ENCODE measurements around the gene EYA3.

EYA3 gene

GRCh38 chr1:27940870-27941560 is 147.4 kb downstream of the EYA3 start:
- no peak for DNase-seq
- Histone ChIP-seq H3K27me3 (ENCODE audit: insufficient read depth, low read length, poor library complexity) (no peaks in the 10 kb centered on the region), H2BK120ac (ENCODE audit: low read depth, low read length) (no peak overlapping the region), H3K56ac (ENCODE audit: low read length) (no peak overlapping the region), H4K5ac (ENCODE audit: low read length) (no peak overlapping the region), H4K8ac (ENCODE audit: low read depth, low read length) (no peak overlapping the region), H3K23ac (ENCODE audit: low read length) (no peak overlapping the region), H3K27ac (ENCODE audit: low read depth, low read length) (no peak overlapping the region), H2BK5ac (ENCODE audit: low read length) (no peak overlapping the region), H3K4ac (ENCODE audit: low read depth, low read length) (no peak overlapping the region), H3K4me2 (ENCODE audit: low read length) (no peak overlapping the region), H3K79me2 (ENCODE audit: control insufficient read depth, insufficient read depth, low read length) (no peaks in the 10 kb centered on the region), H2BK15ac (replicated peaks; ENCODE audit: low read depth) (no peak overlapping the region), H2AK5ac (ENCODE audit: low read length) (no peak overlapping the region), H3K79me1 (ENCODE audit: low read length) (no peaks in the 10 kb centered on the region), H3K18ac (ENCODE audit: low read length) (no peak overlapping the region), H3K4me3 (ENCODE audit: low read length) (no peak overlapping the region), H3K36me3 (ENCODE audit: control insufficient read depth, insufficient read depth, low read length) (no peaks in the 10 kb centered on the region), H3K4me1 (ENCODE audit: control insufficient read depth, low read depth, low read length) (peaks cover 2% of the 10 kb centered on the region), H3K9ac (ENCODE audit: low read length) (no peak overlapping the region)
- no CpG with 5 or more reads among the region's 9 CpGs for WGBS (ENCODE audit: extremely low coverage, insufficient coverage, low lambda C conversion rate)

GRCh38 chr1:27940297-27940696 is 148.1 kb downstream of the EYA3 start:
- Histone ChIP-seq H3K79me2 (ENCODE audit: control insufficient read depth, insufficient read depth, low read length) (no peaks in the 10 kb centered on the region), H3K23ac (ENCODE audit: low read length) (no peak overlapping the region), H3K27ac (ENCODE audit: low read depth, low read length) (no peak overlapping the region), H4K5ac (ENCODE audit: low read length) (no peak overlapping the region), H3K79me1 (ENCODE audit: low read length) (no peaks in the 10 kb centered on the region), H3K27me3 (ENCODE audit: insufficient read depth, low read length, poor library complexity) (no peaks in the 10 kb centered on the region), H2BK5ac (ENCODE audit: low read length) (no peak overlapping the region), H3K4ac (ENCODE audit: low read depth, low read length) (no peak overlapping the region), H3K56ac (ENCODE audit: low read length) (peak overlapping the region; percentile 25), H3K18ac (ENCODE audit: low read length) (no peak overlapping the region), H3K36me3 (ENCODE audit: control insufficient read depth, insufficient read depth, low read length) (no peaks in the 10 kb centered on the region), H3K4me2 (ENCODE audit: low read length) (no peak overlapping the region), H3K4me1 (ENCODE audit: control insufficient read depth, low read depth, low read length) (peaks cover 6% of the 10 kb centered on the region), H2BK120ac (ENCODE audit: low read depth, low read length) (no peak overlapping the region), H4K8ac (ENCODE audit: low read depth, low read length) (no peak overlapping the region), H2AK5ac (ENCODE audit: low read length) (no peak overlapping the region), H3K4me3 (ENCODE audit: low read length) (no peak overlapping the region), H2BK15ac (replicated peaks; ENCODE audit: low read depth) (no peak overlapping the region), H3K9ac (ENCODE audit: low read length) (no peak overlapping the region)
- no CpG with 5 or more reads among the region's 6 CpGs for WGBS (ENCODE audit: extremely low coverage, insufficient coverage, low lambda C conversion rate)
- peak; percentile 42 for DNase-seq

- Histone ChIP-seq H3K23ac (ENCODE audit: low read length) (no peak overlapping the region), H4K5ac (ENCODE audit: low read length) (no peak overlapping the region), H3K27me3 (ENCODE audit: insufficient read depth, low read length, poor library complexity) (no peaks in the 10 kb centered on the region), H3K9ac (ENCODE audit: low read length) (no peak overlapping the region), H3K4ac (ENCODE audit: low read depth, low read length) (no peak overlapping the region), H3K36me3 (ENCODE audit: control insufficient read depth, insufficient read depth, low read length) (no peaks in the 10 kb centered on the region), H3K4me1 (ENCODE audit: control insufficient read depth, low read depth, low read length) (peaks cover 8% of the 10 kb centered on the region), H2BK120ac (ENCODE audit: low read depth, low read length) (no peak overlapping the region), H3K56ac (ENCODE audit: low read length) (no peak overlapping the region), H3K4me3 (ENCODE audit: low read length) (no peak overlapping the region), H3K27ac (ENCODE audit: low read depth, low read length) (no peak overlapping the region), H4K8ac (ENCODE audit: low read depth, low read length) (no peak overlapping the region), H2BK5ac (ENCODE audit: low read length) (no peak overlapping the region), H3K4me2 (ENCODE audit: low read length) (no peak overlapping the region), H3K18ac (ENCODE audit: low read length) (no peak overlapping the region), H2BK15ac (replicated peaks; ENCODE audit: low read depth) (no peak overlapping the region), H2AK5ac (ENCODE audit: low read length) (no peak overlapping the region), H3K79me2 (ENCODE audit: control insufficient read depth, insufficient read depth, low read length) (no peaks in the 10 kb centered on the region), H3K79me1 (ENCODE audit: low read length) (no peaks in the 10 kb centered on the region)
- WGBS (ENCODE audit: extremely low coverage, insufficient coverage, low lambda C conversion rate): no CpG with 5 or more reads among the region's 4 CpGs
- DNase-seq: no peak
Observed at GRCh38 chr1:27938488-27938887, 149.9 kb downstream of the EYA3 start.

GRCh38 chr1:27937524-27937836 is 150.9 kb downstream of the EYA3 start:
- Histone ChIP-seq H3K23ac (ENCODE audit: low read length) (no peak overlapping the region), H3K36me3 (ENCODE audit: control insufficient read depth, insufficient read depth, low read length) (no peaks in the 10 kb centered on the region), H3K9ac (ENCODE audit: low read length) (no peak overlapping the region), H3K4me1 (ENCODE audit: control insufficient read depth, low read depth, low read length) (peaks cover 8% of the 10 kb centered on the region), H2BK15ac (replicated peaks; ENCODE audit: low read depth) (no peak overlapping the region), H3K4me3 (ENCODE audit: low read length) (no peak overlapping the region), H4K5ac (ENCODE audit: low read length) (no peak overlapping the region), H4K8ac (ENCODE audit: low read depth, low read length) (no peak overlapping the region), H3K56ac (ENCODE audit: low read length) (peak overlapping the region; percentile 25), H3K27ac (ENCODE audit: low read depth, low read length) (no peak overlapping the region), H2BK120ac (ENCODE audit: low read depth, low read length) (no peak overlapping the region), H3K18ac (ENCODE audit: low read length) (no peak overlapping the region), H3K4me2 (ENCODE audit: low read length) (no peak overlapping the region), H2BK5ac (ENCODE audit: low read length) (no peak overlapping the region), H2AK5ac (ENCODE audit: low read length) (no peak overlapping the region), H3K4ac (ENCODE audit: low read depth, low read length) (no peak overlapping the region), H3K79me1 (ENCODE audit: low read length) (no peaks in the 10 kb centered on the region), H3K27me3 (ENCODE audit: insufficient read depth, low read length, poor library complexity) (no peaks in the 10 kb centered on the region), H3K79me2 (ENCODE audit: control insufficient read depth, insufficient read depth, low read length) (no peaks in the 10 kb centered on the region)
- WGBS (ENCODE audit: extremely low coverage, insufficient coverage, low lambda C conversion rate): no CpG with 5 or more reads among the region's 1 CpG
- no peak for DNase-seq

GRCh38 chr1:27936370-27936769 is 152.0 kb downstream of the EYA3 start:
- Histone ChIP-seq H4K8ac (ENCODE audit: low read depth, low read length) (no peak overlapping the region), H3K79me2 (ENCODE audit: control insufficient read depth, insufficient read depth, low read length) (no peaks in the 10 kb centered on the region), H3K23ac (ENCODE audit: low read length) (no peak overlapping the region), H3K27me3 (ENCODE audit: insufficient read depth, low read length, poor library complexity) (no peaks in the 10 kb centered on the region), H3K4me2 (ENCODE audit: low read length) (no peak overlapping the region), H3K9ac (ENCODE audit: low read length) (no peak overlapping the region), H3K79me1 (ENCODE audit: low read length) (no peaks in the 10 kb centered on the region), H3K4me3 (ENCODE audit: low read length) (no peak overlapping the region), H4K5ac (ENCODE audit: low read length) (no peak overlapping the region), H2BK120ac (ENCODE audit: low read depth, low read length) (no peak overlapping the region), H3K4ac (ENCODE audit: low read depth, low read length) (no peak overlapping the region), H2AK5ac (ENCODE audit: low read length) (no peak overlapping the region), H3K18ac (ENCODE audit: low read length) (no peak overlapping the region), H2BK5ac (ENCODE audit: low read length) (no peak overlapping the region), H2BK15ac (replicated peaks; ENCODE audit: low read depth) (no peak overlapping the region), H3K56ac (ENCODE audit: low read length) (no peak overlapping the region), H3K36me3 (ENCODE audit: control insufficient read depth, insufficient read depth, low read length) (no peaks in the 10 kb centered on the region), H3K27ac (ENCODE audit: low read depth, low read length) (no peak overlapping the region), H3K4me1 (ENCODE audit: control insufficient read depth, low read depth, low read length) (peaks cover 8% of the 10 kb centered on the region)
- WGBS (ENCODE audit: extremely low coverage, insufficient coverage, low lambda C conversion rate): no CpG with 5 or more reads among the region's 5 CpGs
- no peak for DNase-seq

- no peak overlapping the region for H2BK15ac ChIP-seq (replicated peaks; ENCODE audit: low read depth)
- H3K27me3 ChIP-seq (ENCODE audit: insufficient read depth, low read length, poor library complexity): no peaks in the 10 kb centered on the region
- DNase-seq: no peak
- H4K5ac ChIP-seq (ENCODE audit: low read length): no peak overlapping the region
- H3K36me3 ChIP-seq (ENCODE audit: control insufficient read depth, insufficient read depth, low read length): no peaks in the 10 kb centered on the region
- H3K18ac ChIP-seq (ENCODE audit: low read length): no peak overlapping the region
- H2BK120ac ChIP-seq (ENCODE audit: low read depth, low read length): no peak overlapping the region
- peak overlapping the region; percentile 9 for H3K9ac ChIP-seq (ENCODE audit: low read length)
- H3K56ac ChIP-seq (ENCODE audit: low read length): no peak overlapping the region
- no peaks in the 10 kb centered on the region for H3K79me1 ChIP-seq (ENCODE audit: low read length)
- no CpG with 5 or more reads among the region's 8 CpGs for WGBS (ENCODE audit: extremely low coverage, insufficient coverage, low lambda C conversion rate)
- no peaks in the 10 kb centered on the region for H3K79me2 ChIP-seq (ENCODE audit: control insufficient read depth, insufficient read depth, low read length)
- H3K4me1 ChIP-seq (ENCODE audit: control insufficient read depth, low read depth, low read length): peaks cover 8% of the 10 kb centered on the region
- H2AK5ac ChIP-seq (ENCODE audit: low read length): no peak overlapping the region
- H3K4me3 ChIP-seq (ENCODE audit: low read length): no peak overlapping the region
- no peak overlapping the region for H4K8ac ChIP-seq (ENCODE audit: low read depth, low read length)
- no peak overlapping the region for H3K4ac ChIP-seq (ENCODE audit: low read depth, low read length)
- H3K4me2 ChIP-seq (ENCODE audit: low read length): no peak overlapping the region
- no peak overlapping the region for H2BK5ac ChIP-seq (ENCODE audit: low read length)
- H3K23ac ChIP-seq (ENCODE audit: low read length): no peak overlapping the region
- H3K27ac ChIP-seq (ENCODE audit: low read depth, low read length): no peak overlapping the region
Observed at GRCh38 chr1:27935721-27936120, 152.7 kb downstream of the EYA3 start.
